Adipocyte (in vitro differentiated cells): ENCODE data around the gene ARHGAP24.
A peak's percentile ranks its signal among the peaks of the same experiment; 100 is the strongest.

ENCODE experiments used
- DNase-seq: peaks from one replicate; pipeline ENCODE4 v3.0.0-alpha.2; 2015; ENCODE audit warnings: low read depth
- H3K27me3 ChIP-seq: replicated peaks from 2 replicates; pipeline ENCODE4 v1.7.0; 2013; ENCODE audit warnings: mild to moderate bottlenecking, low read length, moderate library complexity; ENCODE audit not compliant: control insufficient read depth, insufficient read depth
- H3K36me3 ChIP-seq: 2 replicates; pipeline ENCODE4 v1.7.0; 2013; ENCODE audit warnings: low read length, mild to moderate bottlenecking, moderate library complexity; ENCODE audit not compliant: control insufficient read depth, insufficient read depth, severe bottlenecking
- H3K4me1 ChIP-seq: 2 replicates; pipeline ENCODE4 v1.7.0; 2013; ENCODE audit warnings: mild to moderate bottlenecking, low read length, moderate library complexity; ENCODE audit not compliant: control insufficient read depth, insufficient read depth
- H3K4me3 ChIP-seq: 2 replicates; pipeline ENCODE4 v1.7.0; 2013; ENCODE audit warnings: mild to moderate bottlenecking, low read length, moderate library complexity
- H3K9ac ChIP-seq: 2 replicates; pipeline ENCODE4 v1.7.0; 2013; ENCODE audit warnings: mild to moderate bottlenecking, low read length, moderate library complexity
- H3K9me3 ChIP-seq: 2 replicates; pipeline ENCODE4 v1.7.0; 2013; ENCODE audit warnings: mild to moderate bottlenecking, low read length, moderate library complexity; ENCODE audit not compliant: control insufficient read depth

ARHGAP24 gene

DNA sequence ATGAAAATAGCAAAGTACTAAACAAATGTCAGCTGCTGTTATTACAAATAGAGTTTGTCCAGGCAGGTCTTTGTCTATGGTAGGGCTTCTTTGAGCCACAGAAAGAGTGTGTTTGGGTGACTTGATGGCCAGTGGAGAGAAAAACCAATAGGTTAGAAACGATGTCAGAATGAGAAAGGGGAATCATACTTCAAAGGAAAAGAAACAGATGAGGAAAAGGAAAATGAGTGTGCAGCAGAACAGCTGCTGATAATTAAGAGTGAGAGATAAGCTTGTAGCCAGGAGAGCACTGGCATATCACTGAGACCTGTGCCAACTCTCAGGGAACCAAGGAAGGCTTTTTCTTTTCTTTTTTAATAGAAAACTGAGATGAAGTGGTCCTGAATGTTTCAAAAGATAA is 257.2 kb downstream of the ARHGAP24 start:
- Histone ChIP-seq H3K9me3 (no peaks in the 10 kb centered on the region), H3K4me3 (no peak overlapping the region), H3K36me3 (no peaks in the 10 kb centered on the region), H3K27me3 (no peaks in the 10 kb centered on the region), H3K4me1 (peaks cover 49% of the 10 kb centered on the region), H3K9ac (no peak overlapping the region)
- DNase-seq: no peak

- peaks cover 39% of the 10 kb centered on the region for H3K4me1 ChIP-seq
- H3K4me3 ChIP-seq: no peak overlapping the region
- no peaks in the 10 kb centered on the region for H3K9me3 ChIP-seq
- no peaks in the 10 kb centered on the region for H3K36me3 ChIP-seq
- no peak for DNase-seq
- peak overlapping the region; percentile 4 for H3K9ac ChIP-seq
- no peaks in the 10 kb centered on the region for H3K27me3 ChIP-seq
Observed at GRCh38 chr4:85733798-85734197, 258.8 kb downstream of the ARHGAP24 start.

GRCh38 chr4:85734424-85734831 is 259.5 kb downstream of the ARHGAP24 start:
- Histone ChIP-seq H3K4me3 (no peak overlapping the region), H3K9ac (no peak overlapping the region), H3K9me3 (no peaks in the 10 kb centered on the region), H3K36me3 (no peaks in the 10 kb centered on the region), H3K27me3 (no peaks in the 10 kb centered on the region), H3K4me1 (peaks cover 37% of the 10 kb centered on the region)
- DNase-seq: no peak

- no peaks in the 10 kb centered on the region for H3K27me3 ChIP-seq
- peaks cover 38% of the 10 kb centered on the region for H3K4me1 ChIP-seq
- no peak overlapping the region for H3K9ac ChIP-seq
- no peaks in the 10 kb centered on the region for H3K9me3 ChIP-seq
- DNase-seq: no peak
- H3K36me3 ChIP-seq: no peaks in the 10 kb centered on the region
- H3K4me3 ChIP-seq: no peak overlapping the region
Observed at GRCh38 chr4:85736571-85736970, 261.6 kb downstream of the ARHGAP24 start.

DNA sequence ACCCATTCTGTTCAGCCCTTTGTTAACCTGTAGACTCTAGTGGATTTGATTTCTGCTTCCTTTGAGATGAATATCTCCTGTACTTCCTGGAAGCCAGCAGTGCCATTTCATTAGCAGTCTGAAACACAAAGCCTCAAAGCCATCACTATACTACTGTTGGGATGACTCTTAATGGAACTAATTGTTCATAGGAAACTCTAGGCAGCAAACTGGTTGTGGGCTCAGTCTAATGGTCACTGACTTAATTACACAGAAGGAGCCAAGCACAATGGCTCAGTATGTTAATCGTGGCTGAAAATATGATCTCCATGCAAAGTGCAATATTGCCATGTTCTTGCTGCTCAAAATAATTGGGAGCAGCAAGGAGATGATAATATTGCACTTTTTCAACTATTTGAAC is 262.3 kb downstream of the ARHGAP24 start:
- Histone ChIP-seq H3K27me3 (no peaks in the 10 kb centered on the region), H3K9me3 (no peaks in the 10 kb centered on the region), H3K4me3 (no peak overlapping the region), H3K36me3 (no peaks in the 10 kb centered on the region), H3K4me1 (peaks cover 43% of the 10 kb centered on the region), H3K9ac (no peak overlapping the region)
- DNase-seq: no peak

- no peak for DNase-seq
- H3K4me1 ChIP-seq: peaks cover 55% of the 10 kb centered on the region
- H3K9ac ChIP-seq: no peak overlapping the region
- no peaks in the 10 kb centered on the region for H3K9me3 ChIP-seq
- no peaks in the 10 kb centered on the region for H3K27me3 ChIP-seq
- H3K36me3 ChIP-seq: no peaks in the 10 kb centered on the region
- H3K4me3 ChIP-seq: no peak overlapping the region
Observed at GRCh38 chr4:85738721-85739120, 263.8 kb downstream of the ARHGAP24 start.

DNA sequence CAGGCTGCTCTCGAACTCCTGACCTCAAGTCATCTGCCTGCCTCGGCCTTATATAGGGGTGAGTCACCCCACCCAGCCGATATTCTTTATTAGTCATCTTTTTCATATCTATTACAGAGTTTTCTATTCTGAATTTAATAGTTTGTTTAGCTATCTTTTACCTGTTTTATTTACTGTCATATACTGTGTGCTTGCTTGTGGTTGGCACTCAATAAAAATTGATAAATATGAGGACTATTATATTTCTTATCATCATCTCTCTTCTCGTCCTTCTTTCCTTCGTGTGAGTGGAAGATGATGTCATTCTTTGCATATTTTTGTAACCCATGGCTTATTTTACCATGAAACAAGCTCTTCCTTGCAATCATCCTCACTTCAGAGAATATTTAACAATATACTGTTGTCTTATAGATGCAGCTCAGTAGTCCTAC is 265.5 kb downstream of the ARHGAP24 start:
- Histone ChIP-seq H3K36me3 (no peaks in the 10 kb centered on the region), H3K9me3 (no peaks in the 10 kb centered on the region)
- DNase-seq: peak; percentile 43

DNA sequence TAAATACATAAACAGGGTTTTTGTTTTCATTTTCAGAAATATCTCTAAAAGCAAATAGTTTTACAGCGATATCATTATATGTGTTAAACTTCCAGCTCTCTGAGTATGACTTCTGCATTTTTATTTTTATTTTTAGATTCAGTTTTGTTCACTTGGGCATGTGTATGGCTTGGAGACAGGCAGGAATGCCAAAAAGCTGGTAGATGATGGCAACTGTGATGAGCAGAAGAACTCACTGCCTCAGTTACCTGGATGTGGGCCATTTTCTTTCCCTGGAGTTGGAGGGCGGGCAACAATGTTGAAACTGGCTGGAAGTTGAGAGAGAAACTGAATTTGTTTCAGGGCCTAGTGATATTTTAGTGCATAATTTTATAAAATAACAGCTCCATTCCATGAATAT is 266.4 kb downstream of the ARHGAP24 start:
- Histone ChIP-seq H3K9ac (peak overlapping the region; percentile 28), H3K4me1 (peaks cover 53% of the 10 kb centered on the region), H3K4me3 (no peak overlapping the region), H3K27me3 (no peaks in the 10 kb centered on the region), H3K9me3 (no peaks in the 10 kb centered on the region), H3K36me3 (no peaks in the 10 kb centered on the region)
- no peak for DNase-seq

More for the DNA sequence above, 265.5 kb downstream of the ARHGAP24 start:
- Histone ChIP-seq H3K27me3 (no peaks in the 10 kb centered on the region), H3K4me3 (no peak overlapping the region), H3K4me1 (peaks cover 54% of the 10 kb centered on the region), H3K9ac (peak overlapping the region; percentile 28)

- Histone ChIP-seq H3K27me3 (no peaks in the 10 kb centered on the region), H3K9me3 (no peaks in the 10 kb centered on the region), H3K36me3 (no peaks in the 10 kb centered on the region), H3K9ac (no peak overlapping the region), H3K4me3 (no peak overlapping the region), H3K4me1 (peaks cover 53% of the 10 kb centered on the region)
- DNase-seq: no peak
Observed at GRCh38 chr4:85741921-85742591, 267.1 kb downstream of the ARHGAP24 start.

DNA sequence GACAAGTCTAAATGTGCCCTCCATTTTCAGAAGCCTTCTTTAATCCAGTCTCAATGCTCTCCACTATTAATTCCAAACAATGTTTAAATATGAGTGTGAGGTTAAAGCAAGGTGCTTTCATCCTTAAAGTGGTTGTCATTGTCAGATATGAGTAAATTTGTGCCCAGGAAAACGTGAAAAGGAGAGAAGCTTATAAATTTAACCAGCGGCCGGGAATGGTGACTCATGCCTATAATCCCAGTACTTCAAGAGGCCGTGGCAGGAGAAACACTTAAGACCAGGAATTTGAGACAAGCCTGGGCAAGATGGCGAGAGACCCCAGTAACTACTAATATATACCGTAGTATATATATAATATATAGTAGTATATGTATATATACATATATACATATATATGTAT is 270.0 kb downstream of the ARHGAP24 start:
- H3K9ac ChIP-seq: no peak overlapping the region
- no peaks in the 10 kb centered on the region for H3K36me3 ChIP-seq
- H3K9me3 ChIP-seq: no peaks in the 10 kb centered on the region
- H3K4me1 ChIP-seq: peaks cover 51% of the 10 kb centered on the region
- DNase-seq: peak; percentile 54
- H3K27me3 ChIP-seq: no peaks in the 10 kb centered on the region
- H3K4me3 ChIP-seq: no peak overlapping the region

DNA sequence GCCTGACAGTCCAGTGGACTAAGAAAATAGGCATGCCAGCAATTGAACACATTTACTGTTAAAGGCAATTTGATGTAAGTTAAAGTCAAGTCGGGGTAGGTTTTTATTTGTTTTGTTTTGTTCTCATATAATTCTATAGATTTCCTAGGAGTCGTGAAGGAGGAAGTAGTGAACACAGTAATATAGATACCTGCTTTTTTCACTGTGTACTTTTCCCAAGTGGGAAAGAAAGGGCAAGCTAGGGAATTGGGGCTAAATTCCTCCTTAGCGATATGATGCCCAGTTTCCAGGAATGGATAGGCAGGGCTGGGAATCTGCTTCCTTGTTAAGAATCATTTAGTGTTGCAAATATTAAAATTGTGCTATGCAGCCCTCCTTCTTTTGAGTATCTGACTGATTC is 271.0 kb downstream of the ARHGAP24 start:
- Histone ChIP-seq H3K9me3 (no peaks in the 10 kb centered on the region), H3K9ac (no peak overlapping the region), H3K4me3 (no peak overlapping the region), H3K27me3 (no peaks in the 10 kb centered on the region), H3K4me1 (peaks cover 44% of the 10 kb centered on the region), H3K36me3 (no peaks in the 10 kb centered on the region)
- no peak for DNase-seq
